Fibroblast of villous mesenchyme (primary cell): ENCODE measurements around the gene CEBPE. TPM values are rescaled to one million over a fixed set of nuclear protein-coding genes. Genes with fewer than 3 reads are reported as not detected.

Source experiments
- DNase-seq: peaks from one replicate; pipeline ENCODE4 v3.0.0-alpha.2; 2010; ENCODE audit warnings: low read depth
- H3K4me3 ChIP-seq: 2 replicates; pipeline ENCODE4 v1.5.1; 2011; ENCODE audit warnings: low read depth, mild to moderate bottlenecking, low read length
- CTCF ChIP-seq: IDR thresholded peaks from 2 replicates; pipeline ENCODE4 v1.5.1; 2012; ENCODE audit warnings: low read depth, mild to moderate bottlenecking, low read length; ENCODE audit not compliant: insufficient read depth
- total RNA-seq: library from RNA; depleted of rRNA; stranded (reverse); fragments of >200 nt; gene quantifications from 2 replicates; pipeline ENCODE4 v1.2.3, GENCODE V29; 2012

CEBPE gene
- total RNA-seq, 1 donor: not detected

GRCh38 chr14:23085458-23085857, 33.6 kb downstream of the CEBPE start:
- DNase-seq: peak; percentile 20
- no peak overlapping the region for H3K4me3 ChIP-seq
- TF ChIP-seq CTCF: no peak

- no peak for DNase-seq
- H3K4me3 ChIP-seq: no peak overlapping the region
- no peak for TF ChIP-seq CTCF
These were observed 38.6 kb downstream of the CEBPE start for GRCh38 chr14:23080474-23080873.

- H3K4me3 ChIP-seq: no peak overlapping the region
- DNase-seq: no peak
- no peak for TF ChIP-seq CTCF
These were observed 39.3 kb downstream of the CEBPE start for GRCh38 chr14:23079716-23080115.

GRCh38 chr14:23078692-23079116, 40.4 kb downstream of the CEBPE start:
- TF ChIP-seq CTCF: no peak
- H3K4me3 ChIP-seq: no peak overlapping the region
- peak; percentile 98 for DNase-seq

GRCh38 chr14:23077962-23078361, 41.1 kb downstream of the CEBPE start:
- DNase-seq: no peak
- no peak overlapping the region for H3K4me3 ChIP-seq
- TF ChIP-seq CTCF: no peak

GRCh38 chr14:23076785-23077408, 42.2 kb downstream of the CEBPE start:
- peak; percentile 42 for DNase-seq
- H3K4me3 ChIP-seq: no peak overlapping the region
- TF ChIP-seq CTCF: peak; percentile 69

GRCh38 chr14:23074906-23075305, 44.1 kb downstream of the CEBPE start:
- TF ChIP-seq CTCF: no peak
- no peak for DNase-seq
- no peak overlapping the region for H3K4me3 ChIP-seq
